Hepatocyte (in vitro differentiated cells): ENCODE data around the gene CNNM4. TPM values are rescaled to one million over a fixed set of nuclear protein-coding genes. Genes with fewer than 3 reads are reported as not detected.

Source experiments
- DNase-seq: peaks from one replicate; pipeline ENCODE4 v3.0.0-alpha.2; 2016; ENCODE audit warnings: low spot score
- H2AFZ ChIP-seq: fragments of 200-600 bp; sonication (generic); 2 replicates; pipeline ENCODE4 v1.6.0; 2016; ENCODE audit warnings: antibody characterized with exemption, mild to moderate bottlenecking
- H3K27ac ChIP-seq: fragments of 200-600 bp; sonication (generic); 2 replicates; pipeline ENCODE4 v1.5.1; 2016; ENCODE audit warnings: mild to moderate bottlenecking
- H3K27me3 ChIP-seq: fragments of 200-600 bp; sonication (generic); 2 replicates; pipeline ENCODE4 v1.6.1; 2016
- H3K36me3 ChIP-seq: fragments of 200-600 bp; sonication (generic); replicated peaks from 2 replicates; pipeline ENCODE4 v1.5.1; 2016; ENCODE audit warnings: low read depth; ENCODE audit not compliant: insufficient read depth
- H3K4me1 ChIP-seq: fragments of 200-600 bp; sonication (generic); 2 replicates; pipeline ENCODE4 v1.5.1; 2016; ENCODE audit warnings: mild to moderate bottlenecking, moderate library complexity; ENCODE audit not compliant: insufficient read depth
- H3K4me2 ChIP-seq: fragments of 200-600 bp; sonication (generic); 2 replicates; pipeline ENCODE4 v1.6.0; 2016
- H3K4me3 ChIP-seq: fragments of 200-600 bp; sonication (generic); 2 replicates; pipeline ENCODE4 v1.5.1; 2016; ENCODE audit warnings: mild to moderate bottlenecking
- H3K79me2 ChIP-seq: fragments of 200-600 bp; sonication (generic); 2 replicates; pipeline ENCODE4 v1.6.0; 2017; ENCODE audit warnings: mild to moderate bottlenecking
- H3K9me2 ChIP-seq: fragments of 200-600 bp; sonication (generic); replicated peaks from 2 replicates; pipeline ENCODE4 v1.6.0; 2017; ENCODE audit warnings: mild to moderate bottlenecking; ENCODE audit not compliant: insufficient read depth
- H3K9me3 ChIP-seq: fragments of 200-600 bp; sonication (generic); 2 replicates; pipeline ENCODE4 v1.5.1; 2016; ENCODE audit warnings: low read depth, mild to moderate bottlenecking
- H4K20me1 ChIP-seq: fragments of 200-600 bp; sonication (generic); 2 replicates; pipeline ENCODE4 v1.6.0; 2016; ENCODE audit warnings: mild to moderate bottlenecking; ENCODE audit not compliant: insufficient read depth, poor library complexity, severe bottlenecking
- CTCF ChIP-seq: fragments of 200-600 bp; sonication (generic); IDR thresholded peaks from 2 replicates; pipeline ENCODE4 v1.5.1; 2016; ENCODE audit warnings: antibody characterized with exemption, mild to moderate bottlenecking; ENCODE audit not compliant: poor library complexity
- EZH2 ChIP-seq: fragments of 200-600 bp; sonication (generic); IDR thresholded peaks from 2 replicates; pipeline ENCODE4 v1.6.1; 2016; ENCODE audit warnings: antibody characterized with exemption, mild to moderate bottlenecking, borderline replicate concordance
- EZH2phosphoT487 ChIP-seq: fragments of 200-600 bp; sonication (generic); IDR thresholded peaks from one replicate; pipeline ENCODE4 v1.6.1; 2018; ENCODE audit warnings: antibody characterized with exemption, mild to moderate bottlenecking, low read depth, moderate library complexity; ENCODE audit not compliant: unreplicated experiment, severe bottlenecking
- WGBS: methylation state at CpG from one replicate; pipeline ENCODE4 v1.1.6; 2016; ENCODE audit warnings: low lambda C conversion rate; ENCODE audit errors: missing lambda C conversion rate; 5-methylcytosine and 5-hydroxymethylcytosine counted together
- microRNA counts: library from miRNA; unstranded; fragments of <30 nt; microRNA quantifications from one replicate; lab custom pipeline; 2017
- microRNA-seq: library from miRNA; unstranded; fragments of <30 nt; microRNA quantifications from one replicate; pipeline ENCODE4, GENCODE V29; 2017
- polyA plus RNA-seq: library from polyadenylated mRNA; unstranded; fragments of >200 nt; fragmentation: Nextera tagmentation; extraction: Ambion mirVana; gene quantifications from 2 replicates; pipeline ENCODE4 v1.2.1, GENCODE V29; 2016
- small RNA-seq: library from RNA; depleted of rRNA; stranded (forward); fragments of <200 nt; gene quantifications from one replicate; pipeline ENCODE3, GENCODE V24; 2014
- total RNA-seq: library from RNA; depleted of rRNA; stranded (reverse); fragments of >200 nt; gene quantifications from 2 replicates; pipeline ENCODE4 v1.2.3, GENCODE V29; 2014

Gene CNNM4
- total and polyA plus RNA-seq, 2 experiments from 2014 or later = 8.8 to 10.8 TPM

DNA sequence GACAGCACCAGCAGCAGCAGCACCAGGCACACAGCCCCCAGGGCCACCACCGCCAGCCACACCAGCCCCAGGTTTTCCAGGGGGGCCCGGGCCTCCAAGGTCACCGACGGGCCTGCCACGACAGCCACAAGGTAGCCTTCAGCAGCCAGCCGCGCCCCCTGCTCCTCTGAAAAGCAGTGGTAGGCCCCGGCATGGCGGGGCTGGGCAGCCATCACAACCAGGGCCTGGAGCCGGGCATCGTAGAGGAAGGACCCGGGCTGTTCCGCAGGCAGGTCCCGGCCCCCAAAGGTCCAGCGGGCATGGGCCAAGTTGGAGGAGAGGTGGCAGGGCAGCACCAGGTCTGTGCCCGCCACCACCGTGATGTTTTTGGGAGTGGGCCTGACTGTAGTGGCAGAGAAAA, 100.4 kb downstream of the CNNM4 start:
- Histone ChIP-seq H3K4me2 (no peak overlapping the region), H3K27me3 (no peaks in the 10 kb centered on the region), H3K27ac (no peak overlapping the region), H3K9me3 (no peaks in the 10 kb centered on the region), H3K4me3 (no peak overlapping the region), H4K20me1 (peaks cover 37% of the 10 kb centered on the region), H3K79me2 (peaks cover 40% of the 10 kb centered on the region), H3K9me2 (no peaks in the 10 kb centered on the region), H3K4me1 (peaks cover 34% of the 10 kb centered on the region), H2AFZ (no peak overlapping the region), H3K36me3 (no peaks in the 10 kb centered on the region)
- TF ChIP-seq EZH2phosphoT487 (no peak), EZH2 (no peak), CTCF (no peak)
- 99% methylated on average over 17 of the region's 17 CpGs for WGBS
- DNase-seq = no peak

MicroRNA genes within 50 kb of the gene (microRNA counts, 767-probe panel; counts per million panel counts)
- not detected for microRNA hsa-miR-3127-5p (lab: Ali Mortazavi, UCI)

Small RNAs within 50 kb of the gene (microRNA-seq; reads per million reads assigned to microRNA genes)
- gene MIR3127 = 11.2 reads per million, percentile 26 among the genes with 10 or more reads in this experiment

Small RNAs within 50 kb of the gene (small RNA-seq; reads per million reads assigned to genes)
- gene MIR3127 = 0.56 reads per million, percentile 45 among the genes with 10 or more reads in this experiment

Other genes with a start within 250 kb of the CNNM4 start
- 4.9 and 6.9 TPM in 2 replicates for gene ARID5A, start 224.2 kb upstream of the CNNM4 start, total RNA-seq
- gene ARID5A, start 224.2 kb upstream of the CNNM4 start, polyA plus RNA-seq = 11.9 and 13.3 TPM in 2 replicates
- gene KANSL3, start 122.6 kb upstream of the CNNM4 start, total RNA-seq = 26.7 and 27.7 TPM in 2 replicates
- gene KANSL3, start 122.6 kb upstream of the CNNM4 start, polyA plus RNA-seq = 18.4 and 20.4 TPM in 2 replicates
- gene FER1L5, start 118.1 kb upstream of the CNNM4 start, total RNA-seq = 0.10 and 0.28 TPM in 2 replicates
- gene FER1L5, start 118.1 kb upstream of the CNNM4 start, polyA plus RNA-seq = 0.21 and 0.33 TPM in 2 replicates
- gene LMAN2L, start 20.8 kb upstream of the CNNM4 start, total RNA-seq = 35.6 and 44.4 TPM in 2 replicates
- 44.6 and 46.7 TPM in 2 replicates for gene LMAN2L, start 20.8 kb upstream of the CNNM4 start, polyA plus RNA-seq
- gene CNNM3, start 55.4 kb downstream of the CNNM4 start, total RNA-seq = 17.0 and 17.1 TPM in 2 replicates
- 23.7 and 25.8 TPM in 2 replicates for gene CNNM3, start 55.4 kb downstream of the CNNM4 start, polyA plus RNA-seq
- gene ANKRD23, start 83.1 kb downstream of the CNNM4 start, total RNA-seq = 1.8 and 2.0 TPM in 2 replicates
- 4.4 and 4.7 TPM in 2 replicates for gene ANKRD23, start 83.1 kb downstream of the CNNM4 start, polyA plus RNA-seq
- 9.0 and 13.6 TPM in 2 replicates for gene ANKRD39, start 97.1 kb downstream of the CNNM4 start, total RNA-seq
- gene ANKRD39, start 97.1 kb downstream of the CNNM4 start, polyA plus RNA-seq = 25.6 and 34.9 TPM in 2 replicates
- 30.2 and 37.5 TPM in 2 replicates for gene SEMA4C, start 109.2 kb downstream of the CNNM4 start, total RNA-seq
- 28.6 and 33.4 TPM in 2 replicates for gene SEMA4C, start 109.2 kb downstream of the CNNM4 start, polyA plus RNA-seq
- not detected in 2 replicates for gene FAM178B, start 225.7 kb downstream of the CNNM4 start, total RNA-seq
- gene FAM178B, start 225.7 kb downstream of the CNNM4 start, polyA plus RNA-seq = 1.6 and 2.6 TPM in 2 replicates